Stomach (tissue), 4 donors: Measurements from ENCODE around the gene PIEZO1.

ENCODE experiments used
- CTCF ChIP-seq, 7 experiments: fragments of 450-650 bp in 4 of 7; fragments of 200-600 bp in 3 of 7; sonication (generic) in 3 of 7; IDR thresholded peaks; one replicate each; pipeline ENCODE4 v1.5.1; 2016 to 2019; ENCODE audit warnings: antibody characterized with exemption in 7 of 7, control low read depth in 2 of 7, mild to moderate bottlenecking in 1 of 7
- EP300 ChIP-seq: sonication (generic); formaldehyde crosslinking; IDR thresholded peaks from one replicate; pipeline ENCODE4 v1.6.1; 2017; ENCODE audit warnings: antibody characterized with exemption
- POLR2A ChIP-seq, 4 donors: fragments of 450-650 bp; IDR thresholded peaks; one replicate each; pipeline ENCODE4 v1.6.1; 2016; ENCODE audit warnings: antibody characterized with exemption in 4 of 4, control low read depth in 2 of 4, mild to moderate bottlenecking in 1 of 4, moderate library complexity in 1 of 4
- POLR2AphosphoS5 ChIP-seq, 3 donors: sonication (generic); formaldehyde crosslinking; IDR thresholded peaks; one replicate each; pipeline ENCODE4 v1.6.1; 2016; ENCODE audit warnings: antibody characterized with exemption in 3 of 3

- TF ChIP-seq CTCF (IDR thresholded peaks at IDR 0.05), result no peak
- TF ChIP-seq POLR2A (IDR thresholded peaks at IDR 0.05), result no peak
- TF ChIP-seq POLR2AphosphoS5 (IDR thresholded peaks at IDR 0.05), result no peak
- no peak for TF ChIP-seq EP300
Measured at GRCh38 chr16:88697116-88697830, 87.7 kb downstream of the PIEZO1 start.
